Peyer's patch (tissue), 4 donors: Measurements from ENCODE around the gene C10orf88. TPM values are rescaled to one million over a fixed set of nuclear protein-coding genes. Genes with fewer than 3 reads are reported as not detected.

Experiments used
- DNase-seq, 3 donors: peaks; one replicate each; pipeline ENCODE4 v3.0.0-alpha.2; 2017 to 2019
- H3K27ac ChIP-seq, 4 donors: fragments of 200-600 bp; sonication (generic); one replicate each; pipeline ENCODE4 v1.5.1; 2016 to 2019
- H3K27me3 ChIP-seq, 2 donors: fragments of 200-600 bp; sonication (generic); one replicate each; pipeline ENCODE4 v1.5.1; 2019
- H3K36me3 ChIP-seq, 3 donors: fragments of 200-600 bp; sonication (generic); one replicate each; pipeline ENCODE4 v1.5.1; 2016 to 2019
- H3K4me1 ChIP-seq, 4 donors: fragments of 200-600 bp; sonication (generic); one replicate each; pipeline ENCODE4 v1.5.1; 2016 to 2019
- H3K4me3 ChIP-seq, 4 donors: fragments of 200-600 bp; sonication (generic); 1 replicate in 3 of 4; 2 replicates in 1 of 4; pipeline ENCODE4 v1.5.1; 2016 to 2019; ENCODE audit warnings: mild to moderate bottlenecking in 1 of 4
- H3K9me3 ChIP-seq, 4 donors: fragments of 200-600 bp; sonication (generic); one replicate each; pipeline ENCODE4 v1.5.1; 2016 to 2019; ENCODE audit warnings: mild to moderate bottlenecking in 1 of 4
- CTCF ChIP-seq, 6 experiments: fragments of 450-650 bp in 4 of 6; fragments of 200-600 bp in 2 of 6; sonication (generic) in 1 of 6; IDR thresholded peaks; one replicate each; pipeline ENCODE4 v1.5.1; 2017 to 2019; ENCODE audit warnings: antibody characterized with exemption in 6 of 6, mild to moderate bottlenecking in 3 of 6, moderate library complexity in 1 of 6
- POLR2A ChIP-seq, 2 donors: fragments of 450-650 bp; IDR thresholded peaks; one replicate each; pipeline ENCODE4 v1.5.1; 2017; ENCODE audit warnings: antibody characterized with exemption in 2 of 2, mild to moderate bottlenecking in 2 of 2, moderate library complexity in 2 of 2
- total RNA-seq, 4 donors: library from RNA; depleted of rRNA; stranded (reverse); fragments of >200 nt; gene quantifications; one replicate each; pipeline ENCODE4 v1.1.0, GENCODE V29; 2016

The C10orf88 gene
- total RNA-seq, 4 donors from 2014 or later: 5.6 to 93.3 (median 7.5) TPM

GRCh38 chr10:122882766-122883165 is 71.3 kb downstream of the C10orf88 start:
- no peaks in the 10 kb centered on the region for H3K9me3 ChIP-seq
- H3K27ac ChIP-seq: no peak overlapping the region
- no peaks in the 10 kb centered on the region for H3K27me3 ChIP-seq
- no peaks in the 10 kb centered on the region for H3K36me3 ChIP-seq
- TF ChIP-seq POLR2A (IDR thresholded peaks at IDR 0.05) (no peak), CTCF (IDR thresholded peaks at IDR 0.05) (no peak)
- H3K4me1 ChIP-seq: peaks cover 0 to 13% (median 0%) of the 10 kb centered on the region in 4 donors
- H3K4me3 ChIP-seq: no peak overlapping the region
- no peak for DNase-seq

Other genes starting within 250 kb of the C10orf88 start
- gene CUZD1, start 108.4 kb downstream of the C10orf88 start, total RNA-seq: 10 to 100 TPM in 1 of 4 donors, 1 to 10 TPM in 1, under 1 TPM in 2; 0.35 to 11.6 (median 1.5) TPM
- gene FAM24B, start 74.6 kb downstream of the C10orf88 start, total RNA-seq: 1 to 10 TPM; 3.7 to 6.0 (median 4.9) TPM
- gene FAM24A, start 43.6 kb downstream of the C10orf88 start, total RNA-seq: not detected
- 1 to 10 TPM in 3 of 4 donors, not detected in 1; 1.2 to 3.6 (median 3.5) TPM for gene PSTK, start 26.2 kb upstream of the C10orf88 start, total RNA-seq
- gene IKZF5, start 54.6 kb upstream of the C10orf88 start, total RNA-seq: 1 to 10 TPM; 7.4 to 9.5 (median 8.1) TPM
- gene ACADSB, start 54.8 kb upstream of the C10orf88 start, total RNA-seq: 10 to 100 TPM in 2 of 4 donors, 1 to 10 TPM in 2; 9.1 to 14.2 (median 10.2) TPM
- 1 to 10 TPM in 2 of 4 donors, not detected in 2; 1.1 to 3.4 TPM for gene HMX3, start 181.7 kb upstream of the C10orf88 start, total RNA-seq
- gene HMX2, start 193.9 kb upstream of the C10orf88 start, total RNA-seq: 1 to 10 TPM in 1 of 4 donors, not detected in 3; 1.0 TPM
- 100 to 1,000 TPM in 2 of 4 donors, 10 to 100 TPM in 2; 51.1 to 168 (median 102) TPM for gene BUB3, start 200.2 kb upstream of the C10orf88 start, total RNA-seq